SK-N-SH (cell line): ENCODE data around the gene DNAJC21. TPM values are rescaled to one million over a fixed set of nuclear protein-coding genes. Genes with fewer than 3 reads are reported as not detected.
A peak's percentile ranks its signal among the peaks of the same experiment; 100 is the strongest.
"Not testable (repeated sequence)": the region's sequence is repeated elsewhere in the genome, so short reads cannot be mapped to it uniquely, and the experiment has no call there.

Experiments
- CTCF ChIA-PET: fragments of 300-600, 350-600 bp; formaldehyde crosslinking; extraction: SDS; loops from one replicate; lab custom pipeline; 2021; lab: Yijun Ruan, JAX
- POLR2A ChIA-PET: fragments of 350-600 bp; sonication (Branson Sonifier 250); formaldehyde crosslinking; extraction: SDS; loops from one replicate; lab custom pipeline; 2020; ENCODE audit warnings: antibody characterized with exemption, inconsistent platforms; lab: Yijun Ruan, JAX
- DNase-seq: peaks from one replicate; pipeline ENCODE4 v3.0.0; 2012
- H2AFZ ChIP-seq: fragments of 200-600 bp; sonication (generic); 2 replicates; pipeline ENCODE4 v1.8.1; 2016; ENCODE audit warnings: antibody characterized with exemption, mild to moderate bottlenecking, low read depth
- H3F3A ChIP-seq: fragments of 200-600 bp; sonication (generic); replicated peaks from 2 replicates; pipeline ENCODE3; 2016; ENCODE audit warnings: antibody characterized with exemption, mild to moderate bottlenecking; ENCODE audit not compliant: insufficient read depth
- H3K27ac ChIP-seq, 2 experiments: fragments of 200-500 bp in 1 of 2; fragments of 200-600 bp in 1 of 2; sonication (Bioruptor generic) in 1 of 2; sonication (generic), shearing (Covaris generic) in 1 of 2; 2 replicates each; pipeline versions ENCODE4 v1.5.1 to v1.6.1; 2014 to 2016; ENCODE audit warnings: low read depth in 2 of 2, inconsistent platforms in 1 of 2, low read length in 1 of 2, mild to moderate bottlenecking in 1 of 2, mixed read lengths in 1 of 2
- H3K27me3 ChIP-seq: fragments of 200-600 bp; sonication (generic), shearing (Covaris generic); 2 replicates; pipeline ENCODE4 v1.6.1; 2016; ENCODE audit warnings: mixed run types; ENCODE audit not compliant: insufficient read depth
- H3K36me3 ChIP-seq, 2 experiments: fragments of 200-500 bp in 1 of 2; fragments of 200-600 bp in 1 of 2; sonication (Bioruptor generic) in 1 of 2; sonication (generic) in 1 of 2; replicated peaks in 1 of 2; 2 replicates each; pipeline versions ENCODE3 to v1.5.1; 2014 to 2016; ENCODE audit warnings: low read length in 1 of 2, mild to moderate bottlenecking in 1 of 2; ENCODE audit not compliant: insufficient read depth in 2 of 2, control insufficient read depth in 1 of 2
- H3K4me1 ChIP-seq, 2 experiments: fragments of 200-500 bp in 1 of 2; fragments of 200-600 bp in 1 of 2; sonication (Bioruptor generic) in 1 of 2; sonication (generic), shearing (Covaris generic) in 1 of 2; 2 replicates each; pipeline versions ENCODE4 v1.5.1 to v1.6.1; 2014 to 2016; ENCODE audit warnings: low read depth in 1 of 2, low read length in 1 of 2, mixed run types in 1 of 2; ENCODE audit not compliant: insufficient read depth in 2 of 2, control insufficient read depth in 1 of 2
- H3K4me2 ChIP-seq: fragments of 200-600 bp; sonication (generic), shearing (Covaris generic); 2 replicates; pipeline ENCODE4 v1.6.1; 2017; ENCODE audit warnings: mixed run types
- H3K4me3 ChIP-seq, 2 experiments: fragments of 200-500 bp in 1 of 2; fragments of 200-600 bp in 1 of 2; sonication (Bioruptor generic) in 1 of 2; sonication (generic), shearing (Covaris generic) in 1 of 2; 2 replicates each; pipeline versions ENCODE4 v1.5.1 to v1.8.1; 2014 to 2016; ENCODE audit warnings: low read depth in 2 of 2, inconsistent platforms in 1 of 2, low read length in 1 of 2, mild to moderate bottlenecking in 1 of 2, mixed read lengths in 1 of 2, moderate library complexity in 1 of 2
- H3K79me2 ChIP-seq: fragments of 200-600 bp; sonication (generic); 2 replicates; pipeline ENCODE4 v1.8.1; 2017; ENCODE audit warnings: mild to moderate bottlenecking; ENCODE audit not compliant: insufficient read depth
- H3K9ac ChIP-seq: fragments of 200-600 bp; sonication (generic); 2 replicates; pipeline ENCODE4 v1.6.1; 2017; ENCODE audit warnings: mixed run types
- H3K9me2 ChIP-seq: fragments of 200-600 bp; sonication (generic); 2 replicates; pipeline ENCODE4 v1.6.1; 2017; ENCODE audit warnings: mixed run types
- H3K9me3 ChIP-seq: fragments of 200-600 bp; sonication (generic); 2 replicates; pipeline ENCODE4 v1.6.1; 2017; ENCODE audit warnings: mixed run types, mild to moderate bottlenecking, moderate library complexity
- H4K20me1 ChIP-seq: fragments of 200-600 bp; sonication (generic); 2 replicates; pipeline ENCODE4 v1.6.1; 2017; ENCODE audit warnings: mild to moderate bottlenecking, mixed run types; ENCODE audit not compliant: insufficient read depth
- CTCF ChIP-seq: fragments of 200-600 bp; sonication (generic); IDR thresholded peaks from 2 replicates; pipeline ENCODE4 v1.6.1; 2017; ENCODE audit warnings: antibody characterized with exemption, mild to moderate bottlenecking, moderate library complexity
- IRF3 ChIP-seq: fragments of 150-350 bp; IDR thresholded peaks from 2 replicates; pipeline ENCODE4 v1.6.1; 2016; ENCODE audit warnings: mild to moderate bottlenecking, low read depth, low read length
- MEF2A ChIP-seq: IDR thresholded peaks from 2 replicates; pipeline ENCODE4 v1.4.0; 2012; ENCODE audit warnings: low read depth, borderline replicate concordance
- RAD21 ChIP-seq: IDR thresholded peaks from 2 replicates; pipeline ENCODE4 v1.6.1; 2012; ENCODE audit warnings: mild to moderate bottlenecking, low read length
- SMC3 ChIP-seq: IDR thresholded peaks from 2 replicates; pipeline ENCODE4 v1.6.1; 2012; ENCODE audit warnings: low read depth, low read length, improper control_type of control experiment
- WGBS: methylation state at CpG from one replicate; pipeline ENCODE4 v1.1.6; 2017; ENCODE audit warnings: low lambda C conversion rate; 5-methylcytosine and 5-hydroxymethylcytosine counted together
- polyA plus RNA-seq, 3 experiments: library from polyadenylated mRNA; depleted of rRNA; stranded (reverse); fragments of >200 nt; gene quantifications; 2 replicates each; pipeline ENCODE4 v1.2.3, GENCODE V29; 2012

The DNAJC21 gene
- polyA plus RNA-seq, 1 of the 3 experiments (the other 2 are of a cell fraction), result 8.8 TPM

GRCh38 chr5:34919077-34919476, 10.3 kb upstream of the DNAJC21 start:
- no peak for TF ChIP-seq SMC3
- no peak for TF ChIP-seq IRF3
- peak; percentile 44 for TF ChIP-seq CTCF
- 0 out of 2 replicates have a peak, but pooled peaks have one; percentile 17 for TF ChIP-seq RAD21
- TF ChIP-seq MEF2A, result no peak
- Histone ChIP-seq H2AFZ (no peak overlapping the region), H3K9ac (no peak overlapping the region; the same call in 1 of the 2 replicates), H3K4me1 (peaks cover 8 to 23% of the 10 kb centered on the region in 2 experiments), H3K27ac (no peak overlapping the region; a peak in 1 of 4 replicates), H3F3A (peaks cover 36% of the 10 kb centered on the region), H4K20me1 (no peaks in the 10 kb centered on the region), H3K9me2 (no peaks in the 10 kb centered on the region), H3K27me3 (no peaks in the 10 kb centered on the region), H3K4me2 (no peak overlapping the region), H3K4me3 (no peak overlapping the region), H3K36me3 (peaks cover 46% of the 10 kb centered on the region in 2 experiments), H3K9me3 (no peaks in the 10 kb centered on the region), H3K79me2 (peaks cover 79% of the 10 kb centered on the region)
- ChIA-PET POLR2A (no interaction called here), CTCF (interaction anchor here (1.6 kb wide), 1 partner anchor 85 kb away, joined by 5 read pairs; no protein-coding TSS in a partner anchor)
- WGBS, result 95% methylated on average over 4 of the region's 4 CpGs
- DNase-seq, result no peak

GRCh38 chr5:34923256-34923655, 6.1 kb upstream of the DNAJC21 start:
- WGBS, result 90% methylated on average over 9 of the region's 9 CpGs
- H3K9me2 ChIP-seq, H3K4me3 ChIP-seq, H2AFZ ChIP-seq, H3K9ac ChIP-seq, H3K9me3 ChIP-seq, CTCF ChIA-PET, DNase-seq, H3K27me3 ChIP-seq, H4K20me1 ChIP-seq: not testable (repeated sequence)
- POLR2A ChIA-PET, result interaction anchor here (2.1 kb wide), 1 partner anchor 8 kb away, joined by 8 read pairs; the partner anchor contains the start of genes BRIX1 and RAD1
- Histone ChIP-seq H3K36me3 (peaks cover 76% of the 10 kb centered on the region in 2 experiments), H3K4me2 (peak overlapping the region; percentile 13; the same call in 1 of the 2 replicates), H3K27ac (peak overlapping the region in 1 of 2 experiments; percentile 74; a peak in 2 of 4 replicates), H3F3A (peaks cover 58% of the 10 kb centered on the region), H3K4me1 (peaks cover 0 to 13% of the 10 kb centered on the region in 2 experiments; a peak in 2 of 4 replicates), H3K79me2 (peaks cover 46% of the 10 kb centered on the region)
